Middle frontal gyrus (tissue), 1 donor: Measurements from ENCODE around the gene ZNF544.

Experiments used
- DNase-seq: peaks from one replicate; pipeline ENCODE4 v3.0.0-alpha.2; 2015; ENCODE audit warnings: low spot score; ENCODE audit errors: extremely low spot score

ZNF544 gene

DNA sequence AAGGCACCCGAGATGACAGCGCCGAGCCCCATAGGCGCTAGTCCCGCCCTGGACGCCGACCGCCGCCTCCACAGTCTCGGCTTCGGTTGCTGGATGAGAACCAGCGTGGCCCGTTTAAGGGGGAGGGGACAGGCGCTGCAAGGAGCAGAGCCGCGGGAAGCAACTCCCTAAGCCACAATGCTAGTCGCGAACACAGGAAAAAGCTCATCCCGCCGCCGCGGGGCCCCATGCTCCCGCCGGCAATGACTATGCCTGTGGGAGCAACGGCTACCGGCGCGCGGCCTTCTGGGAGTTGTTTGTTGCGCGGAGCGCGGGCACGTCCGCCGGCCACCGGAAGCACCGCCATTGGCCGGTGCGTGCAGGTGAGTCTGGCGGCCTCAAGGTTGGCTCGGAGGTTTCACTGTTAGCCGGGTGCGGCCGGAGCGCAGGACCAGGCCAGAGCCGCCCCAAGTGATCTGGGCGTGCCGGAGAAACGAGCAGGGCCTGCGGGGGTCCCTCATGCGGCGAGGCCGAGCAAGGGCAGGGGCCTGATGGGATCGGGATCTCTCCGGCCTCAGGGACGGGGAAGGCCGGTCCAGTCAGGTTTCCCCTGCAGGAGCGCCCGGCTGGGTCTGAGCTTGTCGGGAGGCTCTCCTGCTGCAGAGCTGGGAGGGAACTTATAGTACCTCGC lies at the start of gene ZNF544:
Gene ZNF544, plus strand, starts transcription at position 330 of the 670 bp plus-strand sequence. CDS start 15,110 bp downstream, outside the sequence.
- DNase-seq = peak; percentile 46

DNA sequence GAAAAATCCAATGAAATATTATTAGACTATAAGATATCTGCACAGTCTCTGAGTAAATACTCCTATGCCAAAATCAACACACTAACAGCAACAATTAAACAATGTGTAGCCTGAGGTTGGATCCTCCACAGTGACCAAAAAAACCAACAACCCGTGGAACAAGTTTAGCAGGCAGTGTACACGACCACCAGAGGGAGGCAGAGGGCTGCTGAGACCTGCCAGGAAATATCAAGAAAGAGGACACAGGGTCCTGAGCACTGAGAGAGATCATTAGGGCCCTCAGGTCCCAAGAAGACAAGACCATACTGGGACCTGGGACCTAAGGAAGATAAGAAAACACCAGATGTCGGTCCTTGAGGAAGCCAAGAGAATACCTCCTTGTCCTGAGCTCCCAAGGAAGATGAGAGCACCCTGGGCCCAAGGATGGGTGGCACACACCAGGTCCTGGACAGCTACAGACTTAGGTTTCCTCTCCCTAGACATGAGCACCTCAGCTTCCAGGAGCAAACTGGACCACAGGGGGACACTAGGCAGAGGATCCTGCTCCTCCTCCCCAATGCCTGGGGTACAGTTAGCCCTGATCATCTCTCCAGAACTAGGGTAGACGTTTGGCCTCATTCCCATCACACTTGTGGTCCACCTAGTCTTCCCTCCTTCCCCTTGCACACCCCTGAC lies 46.7 kb upstream of the ZNF544 start:
- no peak for DNase-seq

DNA sequence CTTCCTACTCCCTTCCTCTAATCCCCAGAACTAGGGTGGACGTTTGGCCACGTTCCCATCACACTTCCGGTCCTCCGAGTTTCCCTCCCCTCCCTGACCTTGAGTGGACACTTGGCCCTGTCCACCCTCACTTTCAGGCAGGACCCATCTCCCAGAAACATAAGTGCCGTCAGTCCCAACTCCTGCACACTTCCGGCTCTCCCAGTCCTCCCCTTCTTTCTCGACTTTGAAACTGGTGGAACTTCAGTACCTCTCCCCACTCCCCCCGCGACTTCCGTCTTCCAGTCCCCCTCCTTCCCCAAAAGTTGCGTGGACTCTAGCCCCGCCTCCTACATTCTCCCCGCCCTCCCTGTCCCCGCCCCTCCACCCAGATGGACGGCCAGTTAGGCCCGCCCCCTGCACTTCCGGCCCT lies 46.1 kb upstream of the ZNF544 start:
- DNase-seq = no peak

DNA sequence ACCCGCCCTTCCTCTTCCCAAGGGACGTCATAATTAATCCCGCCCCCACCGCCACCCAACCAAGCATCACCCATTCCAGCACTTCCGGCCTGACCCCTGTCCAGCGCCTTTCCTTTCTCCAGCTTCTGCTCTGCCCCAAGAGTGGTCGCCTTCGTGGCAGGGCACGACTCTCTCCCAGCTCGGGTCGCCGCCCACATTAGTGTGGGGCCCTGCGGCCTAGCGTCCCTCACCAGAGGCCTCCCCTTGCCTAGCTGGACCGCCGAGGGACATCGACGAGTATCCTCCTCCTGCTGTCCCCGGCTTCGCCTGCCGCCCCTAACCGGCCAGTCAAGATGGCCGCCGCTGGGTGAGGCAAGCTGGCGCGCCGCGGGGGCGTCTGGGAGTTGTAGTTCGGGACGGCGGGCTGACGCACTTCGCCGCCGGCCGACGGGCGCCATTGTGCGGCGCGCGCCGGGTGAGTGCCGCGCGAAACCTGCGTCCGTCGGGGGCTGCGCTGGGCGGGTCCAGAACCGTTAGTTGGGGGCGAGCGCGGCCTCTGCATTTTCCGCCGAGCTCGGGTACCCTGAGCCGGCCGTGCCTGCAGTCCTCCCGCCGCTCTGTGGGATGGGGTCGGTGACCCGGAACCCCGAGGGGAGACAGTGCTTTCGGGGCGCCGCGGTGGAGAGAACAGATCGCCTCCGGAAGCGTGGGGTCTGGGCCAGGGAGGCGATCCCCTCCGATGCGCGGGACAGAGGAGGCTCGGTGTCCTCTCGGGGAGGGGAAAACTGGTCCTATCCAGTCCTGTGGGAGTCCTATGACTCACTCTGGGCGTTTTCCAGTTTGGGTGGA lies 45.5 kb upstream of the ZNF544 start, which contains the start of gene ZNF274:
Gene ZNF274, plus strand, starts transcription at position 73 of the 828 bp plus-strand sequence. CDS start 905 bp downstream, outside the sequence.
- DNase-seq = peak; percentile 81

DNA sequence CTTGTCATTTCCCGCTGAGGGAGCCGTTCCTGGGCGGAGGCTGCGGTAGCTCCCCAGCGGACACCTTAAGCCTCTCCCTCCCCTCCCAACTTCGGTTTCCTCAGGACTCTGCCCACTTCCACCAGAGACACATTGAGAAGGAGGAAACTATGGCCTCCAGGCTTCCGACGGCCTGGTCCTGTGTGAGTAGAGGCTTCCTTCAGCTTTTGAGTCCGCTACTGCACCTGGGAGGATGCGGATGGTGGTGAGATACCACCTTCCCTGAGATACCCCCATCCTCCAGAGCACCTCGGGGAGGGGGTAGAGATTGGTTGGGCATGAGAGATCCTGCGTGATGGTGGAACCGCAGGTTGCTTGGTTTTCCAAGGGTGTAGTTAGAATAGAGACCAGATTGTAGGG lies 44.9 kb upstream of the ZNF544 start:
- DNase-seq = no peak

DNA sequence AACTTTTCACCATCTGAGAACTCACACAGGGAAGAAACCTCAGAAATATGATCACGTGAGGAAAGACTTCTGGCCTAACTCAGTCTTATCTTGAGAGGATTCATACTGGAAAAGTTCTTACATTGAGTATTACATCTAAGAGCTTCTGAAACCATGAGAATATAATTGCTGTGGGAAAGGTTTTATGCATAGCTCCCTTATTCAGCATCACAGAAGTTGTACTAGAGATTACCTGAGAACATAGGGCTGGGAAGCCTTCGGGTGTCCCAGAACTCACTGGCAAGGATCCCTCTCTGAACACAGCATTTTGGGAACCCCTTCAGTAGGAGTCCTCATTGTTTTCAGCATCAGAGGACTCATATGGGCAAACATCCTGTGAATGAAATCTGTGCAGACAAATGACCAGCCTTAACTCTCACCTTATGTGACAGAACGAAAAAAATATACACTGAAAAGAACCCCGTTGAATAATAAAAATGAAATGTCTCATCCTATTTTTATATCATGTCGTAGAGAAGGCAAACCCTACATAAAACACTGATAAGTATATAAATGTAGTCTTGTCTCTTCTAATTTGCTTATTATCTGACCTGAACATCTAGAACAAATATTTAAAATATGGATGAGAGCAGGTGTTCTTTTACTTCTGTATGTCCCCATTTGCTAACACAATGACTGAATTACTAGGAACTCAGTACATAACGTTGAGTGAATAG lies 31.7 kb upstream of the ZNF544 start:
- DNase-seq = no peak

DNA sequence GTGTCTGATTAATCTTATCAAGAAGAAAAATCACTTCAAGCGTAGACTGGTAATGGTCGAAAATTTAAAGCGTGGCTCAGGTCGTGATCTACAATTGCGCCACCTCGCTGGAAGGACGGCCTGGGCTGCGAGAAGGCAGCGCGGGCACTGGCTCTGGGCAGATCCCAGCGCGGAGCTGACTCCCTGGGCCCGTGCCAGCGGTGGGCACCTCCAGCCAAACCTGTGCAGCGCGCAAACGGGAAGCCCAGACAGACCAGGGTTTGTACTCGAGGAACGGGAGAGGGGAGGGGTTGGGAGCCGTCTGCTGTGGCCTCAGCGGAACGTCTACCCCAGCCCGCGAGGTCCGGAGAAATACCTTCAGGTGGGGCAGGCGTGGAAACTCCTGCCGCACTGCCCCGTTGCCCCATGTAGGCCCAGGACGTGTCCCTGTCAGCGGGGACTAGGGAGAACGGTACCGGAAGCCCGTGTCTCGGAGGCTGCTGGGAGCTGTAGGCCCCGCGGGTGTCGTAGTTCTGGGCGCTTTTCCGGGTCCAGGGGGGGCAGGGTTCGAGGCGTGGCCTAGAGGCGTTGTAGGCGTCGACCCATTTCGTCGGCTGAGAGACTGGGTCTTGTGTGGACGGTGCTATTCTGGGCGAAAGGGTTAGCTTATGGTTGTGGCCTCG lies 24.8 kb upstream of the ZNF544 start:
- no peak for DNase-seq

DNA sequence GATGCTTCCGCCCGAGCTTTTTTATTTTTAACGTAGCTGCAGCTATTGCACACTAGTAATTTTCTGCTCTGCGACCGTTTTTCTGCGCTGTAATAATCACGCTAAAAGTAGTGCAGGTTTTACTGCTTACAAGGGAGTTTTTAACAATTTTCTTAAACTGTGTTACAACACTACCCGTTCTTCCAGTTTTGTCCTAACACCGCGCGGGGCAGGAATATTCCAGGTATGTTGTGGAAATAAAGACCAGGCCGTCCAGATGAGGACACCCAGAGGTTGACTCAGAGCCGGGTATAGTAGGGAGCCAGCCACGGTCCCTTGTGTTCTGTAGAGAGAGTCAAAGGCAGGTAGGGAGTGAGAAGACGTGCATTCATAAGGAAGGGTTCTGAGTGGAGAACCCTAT lies 24.1 kb upstream of the ZNF544 start:
- no peak for DNase-seq

DNA sequence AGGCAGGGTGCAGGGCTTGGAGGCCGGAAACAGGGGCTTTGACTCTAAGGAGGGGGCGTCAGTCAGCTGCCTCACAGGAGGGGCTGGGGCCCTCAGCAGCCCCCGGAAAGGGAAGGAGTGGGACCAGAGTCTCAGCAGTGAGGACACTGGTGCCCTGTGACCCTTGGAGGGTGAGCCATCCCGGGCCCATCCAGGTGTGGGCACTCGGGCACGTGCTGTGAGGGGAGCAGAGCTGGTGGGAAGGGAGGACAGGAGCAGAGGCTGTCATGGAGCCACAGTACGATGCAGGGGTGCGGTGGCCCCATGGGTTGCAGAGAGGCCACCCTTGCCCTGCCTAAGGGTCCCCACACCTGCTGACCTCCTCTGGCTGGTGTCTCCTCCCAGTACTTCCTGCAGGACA lies 19.1 kb upstream of the ZNF544 start:
- no peak for DNase-seq

DNA sequence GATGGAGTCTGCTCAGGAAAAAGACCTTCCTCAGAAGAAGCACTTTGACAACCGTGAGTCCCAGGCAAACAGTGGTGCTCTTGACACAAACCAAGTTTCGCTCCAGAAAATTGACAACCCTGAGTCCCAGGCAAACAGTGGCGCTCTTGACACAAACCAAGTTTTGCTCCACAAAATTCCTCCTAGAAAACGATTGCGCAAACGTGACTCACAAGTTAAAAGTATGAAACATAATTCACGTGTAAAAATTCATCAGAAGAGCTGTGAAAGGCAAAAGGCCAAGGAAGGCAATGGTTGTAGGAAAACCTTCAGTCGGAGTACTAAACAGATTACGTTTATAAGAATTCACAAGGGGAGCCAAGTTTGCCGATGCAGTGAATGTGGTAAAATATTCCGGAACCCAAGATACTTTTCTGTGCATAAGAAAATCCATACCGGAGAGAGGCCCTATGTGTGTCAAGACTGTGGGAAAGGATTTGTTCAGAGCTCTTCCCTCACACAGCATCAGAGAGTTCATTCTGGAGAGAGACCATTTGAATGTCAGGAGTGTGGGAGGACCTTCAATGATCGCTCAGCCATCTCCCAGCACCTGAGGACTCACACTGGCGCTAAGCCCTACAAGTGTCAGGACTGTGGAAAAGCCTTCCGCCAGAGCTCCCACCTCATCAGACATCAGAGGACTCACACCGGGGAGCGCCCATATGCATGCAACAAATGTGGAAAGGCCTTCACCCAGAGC lies 16.2 kb upstream of the ZNF544 start:
- no peak for DNase-seq

DNA sequence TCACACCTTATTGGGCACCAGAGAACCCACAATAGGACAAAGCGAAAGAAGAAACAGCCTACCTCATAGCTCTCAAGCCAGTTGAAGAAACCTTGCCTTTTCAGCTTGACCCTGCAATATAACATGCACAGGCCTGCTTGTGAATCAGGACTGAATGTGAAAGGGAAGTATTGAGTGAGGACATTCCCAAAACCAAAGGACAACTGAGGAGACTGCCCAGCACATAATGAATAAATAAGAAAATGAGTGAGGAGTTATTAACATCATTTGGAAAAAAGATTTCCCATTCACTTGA lies 15.7 kb upstream of the ZNF544 start:
- DNase-seq = no peak

DNA sequence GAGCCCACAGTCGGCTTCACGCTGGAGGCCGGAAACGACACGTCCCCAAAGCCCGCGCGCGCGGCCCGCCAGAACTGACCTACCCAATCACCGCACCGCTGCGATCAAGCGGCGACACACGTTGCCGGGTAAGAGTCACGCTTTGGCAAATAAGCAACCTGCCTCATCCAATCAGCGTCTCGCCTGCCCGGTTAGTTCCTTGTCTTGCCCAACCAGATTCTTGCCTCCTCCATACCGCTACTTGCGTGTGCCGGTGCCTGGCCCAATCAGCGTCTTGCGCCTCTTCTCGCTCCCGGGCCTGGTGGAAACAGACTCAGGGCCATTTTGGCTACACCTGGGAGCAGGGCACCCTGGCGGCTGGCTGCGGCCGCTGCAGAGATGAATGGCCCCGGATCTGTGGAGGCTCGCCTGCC lies 11.6 kb upstream of the ZNF544 start:
- no peak for DNase-seq

DNA sequence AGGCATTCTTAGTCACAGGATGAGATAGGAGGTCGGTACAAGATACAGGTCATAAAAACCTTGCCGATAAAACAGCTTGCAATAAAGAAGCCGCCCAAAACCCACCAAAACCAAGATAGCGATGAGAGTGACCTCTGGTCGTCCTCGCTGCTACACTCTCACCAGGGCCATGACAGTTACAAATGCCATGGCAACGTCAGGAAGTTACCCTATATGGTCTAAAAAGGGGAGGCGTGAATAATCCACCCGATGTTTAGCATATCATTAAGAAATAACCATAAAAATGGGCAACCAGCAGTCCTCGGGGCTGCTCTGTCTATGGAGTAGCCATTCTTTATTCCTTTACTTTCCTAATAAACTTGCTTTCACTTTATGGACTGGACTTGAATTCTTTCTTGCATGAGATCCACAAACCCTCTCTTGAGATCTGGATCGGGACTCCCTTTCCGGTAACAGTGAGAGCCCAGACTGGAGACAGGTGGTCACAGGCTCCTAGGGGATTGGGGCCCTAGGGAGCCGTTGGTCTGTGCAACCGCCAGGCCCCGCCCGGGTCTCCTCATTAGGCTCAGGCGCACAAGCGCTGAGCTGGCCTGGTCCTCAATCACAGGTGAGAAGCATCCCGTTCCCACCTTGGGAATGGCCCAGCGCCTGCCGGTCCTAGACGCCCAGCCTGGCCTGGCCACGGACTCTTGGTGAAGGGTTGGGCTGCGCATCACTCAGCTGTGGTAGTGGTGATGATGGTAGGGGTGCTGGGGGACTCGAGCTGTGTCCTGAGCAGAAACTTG lies 10.9 kb upstream of the ZNF544 start:
- no peak for DNase-seq

DNA sequence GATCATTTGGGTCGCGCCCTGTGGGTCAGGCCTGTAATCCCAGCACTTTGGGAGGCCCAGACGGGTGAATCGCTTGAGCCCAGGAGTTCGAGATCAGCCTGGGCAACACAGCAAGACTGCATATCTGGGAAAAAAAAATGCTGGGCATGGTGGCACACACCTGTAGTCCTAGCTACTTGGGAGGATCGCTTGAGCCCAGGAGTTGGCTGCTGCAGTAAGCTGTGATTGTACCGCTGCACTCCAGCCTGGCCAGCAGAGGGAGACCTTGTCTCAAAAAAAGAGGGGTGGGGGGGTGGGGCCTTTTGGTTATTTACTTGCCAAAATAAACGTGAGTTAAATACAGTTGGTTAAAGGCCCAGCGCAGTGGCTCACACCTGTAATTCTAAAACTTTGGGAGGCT lies 9.8 kb upstream of the ZNF544 start:
- DNase-seq = no peak

DNA sequence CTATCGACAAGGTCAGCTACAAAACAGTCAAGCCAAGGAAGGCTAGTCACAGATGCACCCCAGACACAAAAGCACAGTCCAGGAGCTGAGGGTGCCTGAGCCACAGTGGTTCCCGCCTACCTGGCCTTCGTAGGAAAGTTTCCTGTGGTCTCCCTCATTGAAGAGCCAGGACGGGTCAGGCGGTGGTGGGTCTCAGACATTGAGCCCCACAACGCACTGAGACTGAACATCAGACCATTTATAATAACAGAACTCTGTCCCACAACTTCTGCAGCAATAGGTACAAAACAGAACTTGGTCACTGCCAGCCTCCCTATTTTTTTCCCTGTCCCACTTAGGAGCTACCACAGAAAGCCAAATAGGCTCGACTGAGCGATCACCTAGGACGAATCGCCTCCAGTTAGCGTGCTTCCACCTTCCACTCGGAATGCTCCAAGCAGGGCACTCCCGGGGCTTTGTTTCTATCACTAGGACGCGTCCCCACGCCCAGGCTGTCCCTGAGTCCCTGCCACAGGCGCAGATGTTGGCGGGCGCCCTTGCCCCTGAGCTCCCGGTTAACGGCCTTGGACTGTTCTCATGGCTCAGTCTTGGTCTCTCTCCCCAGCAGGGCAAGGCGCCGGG lies 640 bp upstream of the ZNF544 start:
- peak; percentile 3 for DNase-seq

DNA sequence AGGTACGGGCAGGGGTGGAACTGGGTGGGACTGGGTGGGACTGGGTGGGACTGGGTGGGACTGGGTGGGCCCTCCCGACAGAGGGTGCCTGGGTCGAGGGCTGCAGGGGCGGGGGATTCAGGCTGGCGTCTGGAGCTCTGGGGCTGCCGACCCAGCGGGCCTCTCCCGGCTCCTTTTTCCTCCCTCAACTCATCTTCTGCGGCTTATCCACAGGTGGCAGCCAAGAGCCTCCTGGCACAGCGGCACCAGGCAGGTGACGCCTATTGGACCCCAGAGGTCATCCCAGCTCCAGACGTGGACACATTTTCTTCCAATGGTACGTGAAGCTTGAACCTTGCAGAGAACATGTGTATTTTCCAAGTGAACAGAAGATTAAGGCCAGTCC lies 533 bp downstream of the ZNF544 start:
- no peak for DNase-seq

DNA sequence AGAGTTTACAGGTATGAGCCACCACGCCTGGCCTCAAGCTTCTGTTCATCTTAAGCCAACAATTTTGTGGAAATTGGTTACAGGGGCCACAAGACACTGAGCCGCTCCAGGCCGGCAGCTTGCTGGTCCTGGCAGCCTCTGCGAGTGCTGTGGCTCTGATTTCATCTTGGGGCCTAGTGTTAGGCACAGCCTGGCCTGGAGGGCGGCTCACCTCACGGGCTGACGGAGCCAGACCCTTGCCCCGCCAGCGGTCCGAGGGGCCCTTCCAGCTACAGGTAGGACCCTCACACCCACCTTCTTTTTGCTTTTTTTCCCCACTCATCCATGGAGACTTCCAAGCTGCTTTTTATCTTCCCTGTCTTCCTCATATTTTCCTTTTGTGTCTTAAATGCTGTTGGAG lies 8.6 kb downstream of the ZNF544 start:
- DNase-seq = no peak

DNA sequence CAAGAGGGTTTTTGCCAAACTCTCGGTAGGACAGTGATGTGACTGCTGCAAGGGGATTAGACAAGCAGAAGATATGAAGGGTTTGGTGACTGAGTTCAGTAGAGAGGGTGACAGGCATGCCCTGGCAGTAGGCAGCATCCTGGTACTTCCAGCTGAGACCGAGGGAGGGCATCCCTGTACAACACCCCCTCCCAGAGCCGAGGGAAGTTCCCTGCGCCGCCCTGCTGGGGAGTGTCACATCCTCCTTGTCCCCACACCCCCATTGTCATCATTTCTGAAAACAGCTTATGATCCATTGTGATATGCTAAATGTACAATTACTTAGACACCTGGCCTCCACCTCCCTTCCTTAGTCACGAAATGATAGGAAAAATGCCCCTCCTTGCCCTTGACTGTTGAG lies 14.6 kb downstream of the ZNF544 start:
- no peak for DNase-seq

DNA sequence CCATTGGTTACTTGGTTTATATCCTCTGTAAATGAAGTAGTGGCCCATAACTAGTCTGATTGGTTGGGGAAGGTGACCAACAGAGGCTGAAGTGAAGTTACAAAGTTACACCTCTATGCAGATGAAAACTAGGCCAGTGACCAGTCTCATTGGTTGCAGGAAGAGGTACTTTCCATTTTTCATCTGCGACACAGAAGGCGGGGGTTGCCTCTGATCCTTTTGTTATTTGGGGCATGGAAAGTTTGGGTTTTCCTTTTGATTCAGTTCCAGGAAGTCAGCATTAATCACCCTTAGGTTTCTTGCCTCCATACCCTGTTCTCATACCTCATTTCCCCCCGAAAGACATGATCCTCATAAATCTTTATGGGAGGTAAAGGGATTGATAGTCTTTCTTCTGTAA lies 20.2 kb downstream of the ZNF544 start:
- no peak for DNase-seq
